NCI-H146 (cell line): ENCODE measurements around the gene RTCB.
"Not testable (repeated sequence)": the region's sequence is repeated elsewhere in the genome, so short reads cannot be mapped to it uniquely, and the experiment has no call there.

Experiments
- DNase-seq: peaks from one replicate; lab custom pipeline; 2025; lab: John Stamatoyannopoulos, UW

Gene RTCB

DNA sequence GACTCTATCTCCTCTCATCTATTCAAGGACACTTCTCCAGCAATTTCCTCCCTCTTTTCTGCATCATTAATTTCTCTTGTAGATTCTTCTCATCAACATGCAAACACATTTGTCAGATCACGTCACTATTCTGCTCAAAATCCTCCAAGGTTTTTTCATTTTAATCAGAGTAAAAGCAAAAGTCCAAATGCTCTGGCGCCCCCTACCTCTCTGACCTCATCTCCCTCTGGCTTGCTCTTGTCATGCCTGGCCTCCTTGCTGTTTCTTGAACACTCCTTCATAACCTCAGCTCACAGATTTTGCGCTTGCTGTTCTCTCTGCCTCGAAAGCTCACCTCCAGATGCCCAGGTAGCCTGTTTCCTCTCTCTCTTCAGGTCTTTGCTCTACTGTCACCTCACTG, 22.4 kb downstream of the RTCB start:
- no peak for DNase-seq

- DNase-seq, result no peak
These were observed 26.4 kb downstream of the RTCB start for GRCh38 chr22:32385681-32386080.

- DNase-seq, result peak; percentile 35
These were observed 31.1 kb downstream of the RTCB start for GRCh38 chr22:32380991-32381390.

- peak; percentile 40 for DNase-seq
These were observed 33.3 kb downstream of the RTCB start for GRCh38 chr22:32378707-32379272.

GRCh38 chr22:32376681-32377080, 35.4 kb downstream of the RTCB start:
- no peak for DNase-seq

DNA sequence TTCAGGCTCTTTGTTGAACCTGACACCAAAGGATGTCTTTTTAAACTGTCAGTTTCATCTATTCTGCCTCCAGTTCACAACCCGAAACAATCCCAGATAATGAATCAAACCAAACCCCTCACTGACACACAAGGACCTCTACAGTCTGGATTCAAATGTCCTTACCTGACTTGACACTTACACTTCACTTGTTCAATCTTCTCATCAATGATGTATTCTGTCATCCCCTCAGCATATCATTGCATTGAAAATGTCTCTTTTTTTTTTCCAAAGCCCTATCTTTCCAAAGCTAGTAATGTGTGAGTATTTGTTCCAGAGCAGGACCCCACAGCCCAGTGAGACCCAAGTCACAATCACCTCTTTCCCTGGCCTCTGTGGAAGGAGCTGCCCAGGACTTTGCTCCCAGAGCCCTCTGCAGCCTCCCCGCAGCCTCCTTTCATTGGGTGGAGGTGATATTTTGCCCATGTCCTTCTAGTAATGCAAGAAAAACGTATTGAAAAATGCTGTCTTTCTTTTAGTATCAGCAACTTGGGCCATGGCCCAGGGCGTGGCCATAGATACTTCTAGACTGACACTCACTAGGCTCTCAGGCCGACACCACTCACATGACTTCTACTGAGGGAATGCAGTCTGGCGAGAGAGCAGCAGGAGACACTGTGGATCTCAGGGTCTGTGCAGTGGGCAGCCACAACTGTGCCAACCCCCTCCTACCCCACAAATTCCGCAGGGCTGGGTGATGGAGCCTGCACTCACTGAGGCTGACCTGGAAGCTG, 36.2 kb downstream of the RTCB start:
- DNase-seq, result no peak

DNA sequence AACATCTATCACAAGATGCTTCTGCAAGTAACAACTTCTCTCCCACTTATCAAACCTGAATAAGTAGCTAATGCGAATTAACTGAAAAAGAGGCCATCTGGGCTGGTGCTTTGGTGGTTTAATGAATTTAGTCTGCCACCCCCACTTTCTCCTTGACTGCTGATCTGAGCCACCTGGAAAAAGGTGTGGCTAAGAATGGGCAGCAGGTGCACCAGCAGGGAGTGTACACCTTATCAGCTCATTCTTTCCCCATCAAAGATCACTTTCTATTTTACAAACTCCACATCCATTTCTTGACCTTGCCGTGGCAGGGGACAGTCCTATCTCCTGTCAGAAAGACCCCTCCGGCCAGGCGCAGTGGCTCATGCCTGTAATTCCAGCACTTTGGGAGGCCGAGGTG, 47.8 kb downstream of the RTCB start:
- peak; percentile 50 for DNase-seq

- DNase-seq, result no peak
These were observed 50.8 kb downstream of the RTCB start for GRCh38 chr22:32361257-32361656.

DNA sequence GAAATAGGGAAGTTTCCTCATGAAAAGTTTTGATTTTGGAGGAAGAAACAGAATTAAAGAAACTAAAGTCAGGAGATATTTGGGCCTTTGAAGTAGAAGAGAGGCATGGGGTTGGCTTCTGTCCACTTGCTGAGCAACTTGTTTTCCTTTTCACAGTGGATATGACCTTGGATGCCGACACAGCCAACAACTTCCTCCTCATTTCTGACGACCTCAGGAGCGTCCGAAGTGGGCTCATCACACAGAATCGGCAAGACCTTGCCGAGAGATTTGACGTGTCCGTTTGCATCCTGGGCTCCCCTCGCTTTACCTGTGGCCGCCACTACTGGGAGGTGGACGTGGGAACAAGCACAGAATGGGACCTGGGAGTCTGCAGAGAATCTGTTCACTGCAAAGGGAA, 52.0 kb downstream of the RTCB start:
- DNase-seq, result not testable (repeated sequence)

- DNase-seq, result not testable (repeated sequence)
These were observed 54.5 kb downstream of the RTCB start, which contains the start of gene RFPL3 for GRCh38 chr22:32357567-32357966. RFPL3 (plus strand) TSS chr22:32357867; CDS start chr22:32358072, 205 bp downstream.

DNA sequence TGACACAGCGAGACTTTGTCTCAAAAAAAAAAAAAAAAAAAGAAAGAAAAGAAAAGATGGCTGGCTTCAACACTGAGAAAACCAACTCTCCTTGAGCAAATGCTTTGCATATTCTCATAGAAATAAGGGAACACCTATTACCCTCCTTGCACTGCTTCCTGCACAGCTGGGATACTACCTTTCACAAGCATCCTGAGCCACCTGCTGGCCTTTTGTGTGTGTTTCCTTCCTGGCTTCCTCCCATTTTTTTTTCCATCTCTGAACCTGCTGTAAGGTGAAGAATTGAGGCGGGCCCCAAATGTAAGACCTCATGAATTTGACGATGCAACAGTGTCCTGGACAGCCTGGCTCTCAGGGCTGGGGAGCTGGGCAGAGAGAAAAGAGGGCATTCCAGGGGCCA, 56.3 kb downstream of the RTCB start:
- DNase-seq, result peak; percentile 55

GRCh38 chr22:32354360-32355351, 57.4 kb downstream of the RTCB start:
- no peak for DNase-seq

- no peak for DNase-seq
These were observed 58.2 kb downstream of the RTCB start for GRCh38 chr22:32353840-32354239.

- DNase-seq, result no peak
These were observed 58.8 kb downstream of the RTCB start for GRCh38 chr22:32353292-32353691.

DNA sequence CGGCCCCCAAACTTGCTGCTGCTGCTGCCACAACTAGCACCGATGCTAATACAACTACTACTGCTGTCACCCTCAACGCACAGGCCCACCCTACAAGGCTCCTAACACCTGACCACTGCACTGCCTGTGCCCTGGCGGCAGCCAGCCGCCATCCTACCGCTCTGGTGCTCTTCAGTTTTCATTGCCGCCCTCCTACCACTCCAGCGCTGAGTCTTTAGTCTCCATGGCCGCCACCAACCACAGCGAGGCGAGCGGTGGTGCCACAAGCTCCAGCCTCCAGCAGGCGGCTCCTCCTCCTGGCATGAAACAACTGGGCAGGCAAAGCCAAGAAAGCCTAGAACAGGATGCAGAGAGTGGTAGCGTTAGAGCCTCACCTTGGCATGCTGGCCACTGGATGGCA, 59.4 kb downstream of the RTCB start:
- no peak for DNase-seq

- not testable (repeated sequence) for DNase-seq
These were observed 60.2 kb downstream of the RTCB start for GRCh38 chr22:32351875-32352274.

DNA sequence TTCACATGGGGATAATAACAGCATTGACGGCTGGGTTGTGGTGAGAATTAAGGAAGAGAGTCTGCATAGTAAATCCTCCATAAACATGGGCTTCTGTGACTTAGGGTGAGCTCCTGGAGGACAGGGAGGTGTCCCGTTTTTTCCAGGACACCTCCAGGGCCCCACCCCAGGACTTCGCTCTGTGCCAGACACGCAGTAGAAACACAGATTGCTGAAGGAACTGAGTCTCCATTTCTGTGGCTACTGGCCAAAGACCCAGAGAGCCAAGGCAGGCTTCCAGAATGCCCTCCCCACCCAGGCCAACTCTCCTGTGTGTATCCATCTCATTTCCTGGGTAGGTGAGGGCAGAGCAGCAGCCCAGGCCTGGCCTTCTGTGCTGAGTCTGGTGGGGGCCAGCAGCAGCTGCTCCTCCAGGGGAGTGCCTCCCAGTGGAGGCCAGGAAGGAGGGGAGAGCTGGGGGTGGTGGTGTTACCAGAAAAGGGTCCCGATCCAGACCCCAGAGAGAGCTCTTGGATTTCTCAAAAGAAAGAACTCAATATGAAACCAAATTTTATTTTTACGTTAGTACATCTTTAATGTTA, 63.9 kb downstream of the RTCB start:
- no peak for DNase-seq

DNA sequence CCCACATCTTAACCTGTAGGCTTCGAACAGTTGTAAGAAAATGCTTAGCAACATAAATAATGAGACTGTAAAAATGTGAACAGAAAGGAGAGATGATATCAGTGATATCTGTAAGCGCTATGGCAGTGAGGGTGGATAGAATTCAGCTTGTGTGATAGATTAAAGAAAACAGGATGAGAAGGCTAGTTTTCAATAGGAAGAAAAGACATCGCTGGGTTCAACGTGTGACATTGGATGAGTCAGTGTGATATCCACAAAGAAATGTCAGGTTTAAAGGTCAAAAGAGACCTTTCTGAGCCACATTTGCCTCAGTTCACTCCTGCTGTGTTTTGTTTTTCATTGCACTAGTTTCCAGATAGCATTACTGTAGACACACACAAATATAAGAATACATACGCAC, 68.1 kb downstream of the RTCB start:
- no peak for DNase-seq

GRCh38 chr22:32342977-32343376, 69.1 kb downstream of the RTCB start:
- DNase-seq, result no peak

DNA sequence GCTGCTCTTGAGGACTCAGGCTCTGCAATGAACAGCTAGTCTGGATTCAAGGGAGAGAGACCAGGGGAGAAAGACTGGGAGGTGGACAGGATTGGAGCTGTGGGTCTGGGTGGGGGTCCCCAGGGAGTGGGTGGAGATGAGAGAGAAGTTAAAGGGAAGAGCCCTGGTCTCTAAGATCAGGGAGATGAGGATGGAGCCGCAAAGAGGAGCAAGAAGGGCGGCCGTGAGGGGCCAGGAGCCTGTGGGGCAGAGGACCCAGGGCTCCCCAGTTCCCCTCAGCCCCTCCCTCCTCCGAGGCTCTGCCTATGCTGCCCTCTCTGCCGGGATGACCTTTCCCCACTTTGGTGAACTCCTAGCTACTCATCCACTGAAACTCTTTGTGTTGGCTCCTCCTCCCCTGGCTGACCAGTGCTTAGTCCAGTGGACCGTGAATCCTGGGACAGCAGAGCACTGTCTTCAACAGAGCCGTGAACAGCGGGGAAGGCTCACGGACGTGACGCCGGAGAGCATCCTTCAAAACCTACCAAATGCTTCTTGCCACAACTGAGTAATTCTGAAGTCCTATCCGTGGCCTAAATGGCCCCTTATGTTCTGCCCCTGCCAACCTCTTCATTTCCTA, 70.8 kb downstream of the RTCB start:
- DNase-seq, result no peak

- DNase-seq, result no peak
These were observed 71.6 kb downstream of the RTCB start for GRCh38 chr22:32340411-32340810.
